Liver (tissue), 9 donors: ENCODE results near the gene FCHSD1. TPM values are rescaled to one million over a fixed set of nuclear protein-coding genes. Genes with fewer than 3 reads are reported as not detected.
"Not testable (repeated sequence)": the region's sequence is repeated elsewhere in the genome, so short reads cannot be mapped to it uniquely, and the experiment has no call there.

Source experiments
- DNase-seq: peaks from one replicate; pipeline ENCODE4 v3.0.0-alpha.2; 2017; ENCODE audit warnings: low spot score
- H3K27ac ChIP-seq, 2 donors: one replicate each; pipeline ENCODE4 v1.7.0; 2013; ENCODE audit warnings: inconsistent platforms in 2 of 2, low read length in 2 of 2, control low read depth in 1 of 2, low read depth in 1 of 2, mild to moderate bottlenecking in 1 of 2
- H3K27me3 ChIP-seq, 4 donors: one replicate each; pipeline versions ENCODE4 v1.6.1 to v1.7.0; 2013; ENCODE audit warnings: low read length in 3 of 4, inconsistent platforms in 1 of 4, mild to moderate bottlenecking in 1 of 4, moderate library complexity in 1 of 4; ENCODE audit not compliant: control insufficient read depth in 4 of 4, insufficient read depth in 4 of 4
- H3K36me3 ChIP-seq, 4 donors: one replicate each; pipeline versions ENCODE4 v1.6.1 to v1.7.0; 2013; ENCODE audit warnings: low read length in 3 of 4, mild to moderate bottlenecking in 3 of 4, low read depth in 1 of 4, moderate library complexity in 1 of 4; ENCODE audit not compliant: control insufficient read depth in 4 of 4, insufficient read depth in 3 of 4
- H3K4me1 ChIP-seq, 4 donors: one replicate each; pipeline versions ENCODE4 v1.6.1 to v1.7.0; 2013; ENCODE audit warnings: low read length in 3 of 4, mild to moderate bottlenecking in 3 of 4, moderate library complexity in 1 of 4; ENCODE audit not compliant: control insufficient read depth in 4 of 4, insufficient read depth in 4 of 4
- H3K4me3 ChIP-seq, 3 donors: one replicate each; pipeline versions ENCODE4 v1.6.1 to v1.7.0; 2013; ENCODE audit warnings: low read length in 3 of 3, control low read depth in 1 of 3, low read depth in 1 of 3, mild to moderate bottlenecking in 1 of 3
- H3K9ac ChIP-seq, 2 donors: one replicate each; pipeline ENCODE4 v1.7.0; 2013; ENCODE audit warnings: low read length in 2 of 2, mild to moderate bottlenecking in 2 of 2, moderate library complexity in 2 of 2, control low read depth in 1 of 2, low read depth in 1 of 2
- H3K9me3 ChIP-seq, 4 donors: one replicate each; pipeline versions ENCODE4 v1.6.1 to v1.7.0; 2013; ENCODE audit warnings: low read length in 3 of 4; ENCODE audit not compliant: control insufficient read depth in 4 of 4
- CTCF ChIP-seq: fragments of 150-350 bp; IDR thresholded peaks from 2 replicates; pipeline ENCODE4 v1.5.1; 2017; ENCODE audit warnings: improper control_type of control experiment, low read depth, low read length; ENCODE audit not compliant: missing input control
- EGR1 ChIP-seq, 2 donors: IDR thresholded peaks; 2 replicates each; pipeline ENCODE4 v1.6.1; 2016 to 2018; ENCODE audit warnings: antibody characterized with exemption in 2 of 2, low read depth in 2 of 2
- FOXA1 ChIP-seq: IDR thresholded peaks from 2 replicates; pipeline ENCODE4 v1.6.1; 2016; ENCODE audit warnings: antibody characterized with exemption
- FOXA2 ChIP-seq: IDR thresholded peaks from 2 replicates; pipeline ENCODE4 v1.6.1; 2016; ENCODE audit warnings: antibody characterized with exemption
- GABPA ChIP-seq, 2 donors: IDR thresholded peaks in 1 of 2; conservative IDR thresholded peaks in 1 of 2; 2 replicates each; pipeline ENCODE4 v1.6.1; 2016; ENCODE audit warnings: antibody characterized with exemption in 2 of 2, mild to moderate bottlenecking in 1 of 2, moderate library complexity in 1 of 2
- HNF4A ChIP-seq, 2 donors: conservative IDR thresholded peaks; 2 replicates each; pipeline ENCODE4 v1.6.1; 2016; ENCODE audit warnings: antibody characterized with exemption in 2 of 2, mild to moderate bottlenecking in 2 of 2
- HNF4G ChIP-seq: IDR thresholded peaks from 2 replicates; pipeline ENCODE4 v1.6.1; 2016; ENCODE audit warnings: antibody characterized with exemption
- JUND ChIP-seq, 2 donors: IDR thresholded peaks; 2 replicates each; pipeline ENCODE4 v1.6.1; 2016; ENCODE audit warnings: antibody characterized with exemption in 2 of 2
- MAX ChIP-seq: IDR thresholded peaks from 2 replicates; pipeline ENCODE4 v1.6.1; 2016; ENCODE audit warnings: antibody characterized with exemption
- NR2F2 ChIP-seq: IDR thresholded peaks from 2 replicates; pipeline ENCODE4 v1.6.1; 2016; ENCODE audit warnings: antibody characterized with exemption
- RXRA ChIP-seq, 2 donors: IDR thresholded peaks; 2 replicates each; pipeline ENCODE4 v1.6.1; 2017 to 2018; ENCODE audit warnings: antibody characterized with exemption in 2 of 2, mild to moderate bottlenecking in 1 of 2
- SP1 ChIP-seq: IDR thresholded peaks from 2 replicates; pipeline ENCODE4 v1.6.1; 2018; ENCODE audit warnings: antibody characterized with exemption, mild to moderate bottlenecking
- TAF1 ChIP-seq: conservative IDR thresholded peaks from 2 replicates; pipeline ENCODE4 v1.6.1; 2016; ENCODE audit warnings: antibody characterized with exemption, mild to moderate bottlenecking
- YY1 ChIP-seq: IDR thresholded peaks from 2 replicates; pipeline ENCODE4 v1.6.1; 2016; ENCODE audit warnings: antibody characterized with exemption, mild to moderate bottlenecking
- ZBTB33 ChIP-seq: IDR thresholded peaks from 2 replicates; pipeline ENCODE4 v1.6.1; 2016; ENCODE audit warnings: antibody characterized with exemption
- WGBS: extraction: QIAGEN DNeasy Blood & Tissue Kit; methylation state at CpG from one replicate; pipeline ENCODE4 v1.1.7; 2013; 5-methylcytosine and 5-hydroxymethylcytosine counted together
- polyA plus RNA-seq, 2 donors: library from polyadenylated mRNA; stranded (reverse) in 1 of 2; unstranded in 1 of 2; fragments of 200-250 nt in 1 of 2; fragments of >200 nt in 1 of 2; fragmentation: Nextera tagmentation in 1 of 2; extraction: Ambion mirVana in 1 of 2; gene quantifications; one replicate each; pipeline versions ENCODE4 v1.2.1 to v1.2.3, GENCODE V29; 2013 to 2015
- total RNA-seq, 2 donors: library from RNA; depleted of rRNA; stranded (reverse); fragments of >200 nt; gene quantifications; one replicate each; pipeline ENCODE4 v1.2.3, GENCODE V29; 2014
- TF ChIP-seq, protein P1 (sequence below): IDR thresholded peaks from 2 replicates; pipeline ENCODE4 v1.6.1; 2016; ENCODE audit warnings: antibody characterized with exemption
- TF ChIP-seq, protein P2 (sequence below): IDR thresholded peaks from 2 replicates; pipeline ENCODE4 v1.6.1; 2016; ENCODE audit warnings: antibody characterized with exemption, mild to moderate bottlenecking
- donor health status: healthy.
- donor health status: healthy.
- donor health status: healthy.
- donor health status: healthy.
- donor health status: healthy.

FCHSD1 gene
- total and polyA plus RNA-seq, 4 donors = 1.3 to 6.4 (median 2.2) TPM

DNA sequence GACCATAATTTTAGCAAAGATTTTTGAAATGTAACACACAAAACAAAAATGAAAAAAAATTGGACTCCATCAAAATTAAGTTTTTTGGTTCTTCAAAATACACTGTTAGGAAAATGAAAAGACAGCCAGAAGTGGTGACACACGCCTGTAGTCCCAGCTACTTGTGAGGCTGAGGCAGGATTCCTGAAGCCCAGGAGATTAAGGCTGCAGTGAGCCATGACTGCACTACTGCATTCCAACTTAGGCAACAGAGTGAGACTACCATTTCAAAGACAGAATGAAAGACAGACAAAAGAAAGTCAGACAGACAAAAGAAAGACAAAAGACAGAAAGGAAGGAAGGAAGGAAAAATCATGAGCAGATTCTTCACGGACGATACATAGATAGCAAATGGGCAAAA, 39.9 kb downstream of the FCHSD1 start:
- 89% methylated on average over 3 of the region's 3 CpGs for WGBS
- H3K4me1 ChIP-seq = peaks cover 22 to 73% (median 56%) of the 10 kb centered on the region in 4 donors

DNA sequence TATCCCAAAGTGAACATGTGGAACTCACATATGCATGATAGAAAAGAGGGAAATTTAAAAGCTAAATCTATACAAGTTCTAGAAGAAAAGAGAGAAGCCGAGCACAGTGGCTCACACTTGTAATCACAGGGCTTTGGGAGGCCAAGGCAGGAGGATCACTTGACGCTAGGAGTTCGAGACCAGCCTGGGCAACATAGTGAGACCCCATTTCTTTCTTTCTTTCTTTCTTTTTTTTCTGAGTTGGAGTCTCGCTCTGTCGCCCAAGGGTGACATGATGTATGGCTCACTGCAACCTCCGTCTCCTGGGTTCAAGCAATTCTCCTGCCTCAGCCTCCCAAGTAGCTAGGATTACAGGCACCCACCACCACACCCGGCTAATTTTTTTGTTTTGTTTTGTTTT, 41.3 kb downstream of the FCHSD1 start:
- H3K27me3 ChIP-seq, H3K4me3 ChIP-seq, H3K9me3 ChIP-seq, H3K9ac ChIP-seq, H3K36me3 ChIP-seq, DNase-seq: not testable (repeated sequence)
- WGBS = 95% methylated on average over 7 of the region's 7 CpGs
- peak overlapping the region in 1 of 2 donors; percentile 2 for H3K27ac ChIP-seq
- peaks cover 25 to 74% (median 59%) of the 10 kb centered on the region in 4 donors for H3K4me1 ChIP-seq

More for the DNA sequence above, 39.9 kb downstream of the FCHSD1 start:
- Histone ChIP-seq H3K9me3 (no peaks in the 10 kb centered on the region), H3K27ac (no peak overlapping the region), H3K27me3 (no peaks in the 10 kb centered on the region), H3K4me3 (no peak overlapping the region), H3K9ac (no peak overlapping the region), H3K36me3 (no peaks in the 10 kb centered on the region)
- TF ChIP-seq YY1 (no peak), RXRA (IDR thresholded peaks at IDR 0.05) (no peak), FOXA2 (no peak), HNF4A (conservative IDR thresholded peaks at IDR 0.05) (no peak), ZBTB33 (no peak), SP1 (no peak), CTCF (no peak), EGR1 (IDR thresholded peaks at IDR 0.05; ENCODE audit: low read depth in 2 of 2) (no peak), TAF1 (no peak), MAX (no peak), GABPA (IDR thresholded peaks at IDR 0.05 in 1 of 2, conservative IDR thresholded peaks at IDR 0.05 in 1 of 2) (no peak), JUND (IDR thresholded peaks at IDR 0.05) (no peak), NR2F2 (no peak), HNF4G (no peak), FOXA1 (no peak)
- TF ChIP-seq, protein P1, sequence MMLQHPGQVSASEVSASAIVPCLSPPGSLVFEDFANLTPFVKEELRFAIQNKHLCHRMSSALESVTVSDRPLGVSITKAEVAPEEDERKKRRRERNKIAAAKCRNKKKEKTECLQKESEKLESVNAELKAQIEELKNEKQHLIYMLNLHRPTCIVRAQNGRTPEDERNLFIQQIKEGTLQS = no peak
- TF ChIP-seq, protein P2, sequence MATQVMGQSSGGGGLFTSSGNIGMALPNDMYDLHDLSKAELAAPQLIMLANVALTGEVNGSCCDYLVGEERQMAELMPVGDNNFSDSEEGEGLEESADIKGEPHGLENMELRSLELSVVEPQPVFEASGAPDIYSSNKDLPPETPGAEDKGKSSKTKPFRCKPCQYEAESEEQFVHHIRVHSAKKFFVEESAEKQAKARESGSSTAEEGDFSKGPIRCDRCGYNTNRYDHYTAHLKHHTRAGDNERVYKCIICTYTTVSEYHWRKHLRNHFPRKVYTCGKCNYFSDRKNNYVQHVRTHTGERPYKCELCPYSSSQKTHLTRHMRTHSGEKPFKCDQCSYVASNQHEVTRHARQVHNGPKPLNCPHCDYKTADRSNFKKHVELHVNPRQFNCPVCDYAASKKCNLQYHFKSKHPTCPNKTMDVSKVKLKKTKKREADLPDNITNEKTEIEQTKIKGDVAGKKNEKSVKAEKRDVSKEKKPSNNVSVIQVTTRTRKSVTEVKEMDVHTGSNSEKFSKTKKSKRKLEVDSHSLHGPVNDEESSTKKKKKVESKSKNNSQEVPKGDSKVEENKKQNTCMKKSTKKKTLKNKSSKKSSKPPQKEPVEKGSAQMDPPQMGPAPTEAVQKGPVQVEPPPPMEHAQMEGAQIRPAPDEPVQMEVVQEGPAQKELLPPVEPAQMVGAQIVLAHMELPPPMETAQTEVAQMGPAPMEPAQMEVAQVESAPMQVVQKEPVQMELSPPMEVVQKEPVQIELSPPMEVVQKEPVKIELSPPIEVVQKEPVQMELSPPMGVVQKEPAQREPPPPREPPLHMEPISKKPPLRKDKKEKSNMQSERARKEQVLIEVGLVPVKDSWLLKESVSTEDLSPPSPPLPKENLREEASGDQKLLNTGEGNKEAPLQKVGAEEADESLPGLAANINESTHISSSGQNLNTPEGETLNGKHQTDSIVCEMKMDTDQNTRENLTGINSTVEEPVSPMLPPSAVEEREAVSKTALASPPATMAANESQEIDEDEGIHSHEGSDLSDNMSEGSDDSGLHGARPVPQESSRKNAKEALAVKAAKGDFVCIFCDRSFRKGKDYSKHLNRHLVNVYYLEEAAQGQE = no peak
- no peak for DNase-seq
